Stomach smooth muscle (tissue), 2 donors: Measurements from ENCODE around the gene CUEDC1.

Source experiments
- H3K27ac ChIP-seq: one replicate; pipeline ENCODE4 v1.7.0; 2013; ENCODE audit warnings: mild to moderate bottlenecking, low read length, inconsistent platforms
- H3K27me3 ChIP-seq, 2 donors: one replicate each; pipeline ENCODE4 v1.7.0; 2013; ENCODE audit warnings: low read length in 2 of 2; ENCODE audit not compliant: insufficient read depth in 2 of 2, control insufficient read depth in 1 of 2
- H3K36me3 ChIP-seq, 2 donors: one replicate each; pipeline ENCODE4 v1.7.0; 2013; ENCODE audit warnings: low read length in 2 of 2; ENCODE audit not compliant: control insufficient read depth in 2 of 2, insufficient read depth in 2 of 2
- H3K4me1 ChIP-seq: one replicate; pipeline ENCODE4 v1.7.0; 2013; ENCODE audit warnings: low read length; ENCODE audit not compliant: control insufficient read depth, insufficient read depth
- H3K4me3 ChIP-seq, 2 donors: one replicate each; pipeline ENCODE4 v1.7.0; 2013; ENCODE audit warnings: low read length in 2 of 2
- H3K9ac ChIP-seq, 2 donors: one replicate each; pipeline ENCODE4 v1.7.0; 2013; ENCODE audit warnings: low read length in 2 of 2, mild to moderate bottlenecking in 1 of 2
- H3K9me3 ChIP-seq, 2 donors: one replicate each; pipeline ENCODE4 v1.7.0; 2013; ENCODE audit warnings: low read length in 2 of 2; ENCODE audit not compliant: control insufficient read depth in 2 of 2
- donor health status: healthy.
- donor health status: Pancreatic carcinoma.

The CUEDC1 gene

GRCh38 chr17:57902800-57903759 lies 52.1 kb downstream of the CUEDC1 start:
- Histone ChIP-seq H3K27ac (peak overlapping the region; percentile 69), H3K9ac (no peak overlapping the region), H3K9me3 (no peaks in the 10 kb centered on the region), H3K4me1 (peaks cover 81% of the 10 kb centered on the region), H3K27me3 (no peaks in the 10 kb centered on the region), H3K4me3 (peak overlapping the region in 1 of 2 donors; percentile 29), H3K36me3 (no peaks in the 10 kb centered on the region)

- H3K9me3 ChIP-seq = no peaks in the 10 kb centered on the region
- H3K36me3 ChIP-seq = no peaks in the 10 kb centered on the region
- no peaks in the 10 kb centered on the region for H3K27me3 ChIP-seq
- H3K9ac ChIP-seq = no peak overlapping the region
- peaks cover 82% of the 10 kb centered on the region for H3K4me1 ChIP-seq
- peak overlapping the region; percentile 69 for H3K27ac ChIP-seq
- no peak overlapping the region for H3K4me3 ChIP-seq
These were observed 53.0 kb downstream of the CUEDC1 start for GRCh38 chr17:57902117-57902799.

GRCh38 chr17:57900991-57901743 lies 54.0 kb downstream of the CUEDC1 start:
- H3K27ac ChIP-seq = peak overlapping the region; percentile 92
- no peak overlapping the region for H3K9ac ChIP-seq
- no peaks in the 10 kb centered on the region for H3K9me3 ChIP-seq
- H3K4me1 ChIP-seq = peaks cover 80% of the 10 kb centered on the region
- H3K27me3 ChIP-seq = no peaks in the 10 kb centered on the region
- no peaks in the 10 kb centered on the region for H3K36me3 ChIP-seq
- H3K4me3 ChIP-seq = no peak overlapping the region

- no peaks in the 10 kb centered on the region for H3K36me3 ChIP-seq
- no peak overlapping the region for H3K4me3 ChIP-seq
- no peaks in the 10 kb centered on the region for H3K27me3 ChIP-seq
- peak overlapping the region; percentile 92 for H3K27ac ChIP-seq
- no peaks in the 10 kb centered on the region for H3K9me3 ChIP-seq
- peak overlapping the region; percentile 47 to 62 for H3K9ac ChIP-seq
- peaks cover 83% of the 10 kb centered on the region for H3K4me1 ChIP-seq
These were observed 55.4 kb downstream of the CUEDC1 start for GRCh38 chr17:57899822-57900221.

- no peaks in the 10 kb centered on the region for H3K9me3 ChIP-seq
- peak overlapping the region; percentile 92 for H3K27ac ChIP-seq
- H3K4me1 ChIP-seq = peaks cover 81% of the 10 kb centered on the region
- H3K36me3 ChIP-seq = no peaks in the 10 kb centered on the region
- no peaks in the 10 kb centered on the region for H3K27me3 ChIP-seq
- peak overlapping the region; percentile 47 to 62 for H3K9ac ChIP-seq
- no peak overlapping the region for H3K4me3 ChIP-seq
These were observed 55.8 kb downstream of the CUEDC1 start for GRCh38 chr17:57899391-57899790.

GRCh38 chr17:57898487-57899311 lies 56.5 kb downstream of the CUEDC1 start:
- H3K4me1 ChIP-seq = peaks cover 80% of the 10 kb centered on the region
- peak overlapping the region; percentile 47 to 62 for H3K9ac ChIP-seq
- no peaks in the 10 kb centered on the region for H3K27me3 ChIP-seq
- peak overlapping the region; percentile 20 to 47 for H3K4me3 ChIP-seq
- H3K27ac ChIP-seq = peak overlapping the region; percentile 92
- no peaks in the 10 kb centered on the region for H3K9me3 ChIP-seq
- no peaks in the 10 kb centered on the region for H3K36me3 ChIP-seq

- H3K27ac ChIP-seq = peak overlapping the region; percentile 98
- peaks cover 84% of the 10 kb centered on the region for H3K4me1 ChIP-seq
- peak overlapping the region; percentile 43 to 53 for H3K9ac ChIP-seq
These were observed 59.7 kb downstream of the CUEDC1 start for GRCh38 chr17:57895382-57896060.

GRCh38 chr17:57894848-57895247 lies 60.4 kb downstream of the CUEDC1 start:
- Histone ChIP-seq H3K4me3 (peak overlapping the region; percentile 31), H3K4me1 (peaks cover 84% of the 10 kb centered on the region), H3K27me3 (no peaks in the 10 kb centered on the region), H3K9me3 (no peaks in the 10 kb centered on the region), H3K27ac (peak overlapping the region; percentile 98), H3K9ac (peak overlapping the region; percentile 43 to 53), H3K36me3 (no peaks in the 10 kb centered on the region)

More at GRCh38 chr17:57895382-57896060, 59.7 kb downstream of the CUEDC1 start:
- Histone ChIP-seq H3K4me3 (peak overlapping the region; percentile 31), H3K36me3 (no peaks in the 10 kb centered on the region), H3K27me3 (no peaks in the 10 kb centered on the region), H3K9me3 (no peaks in the 10 kb centered on the region)

GRCh38 chr17:57892820-57893595 lies 62.2 kb downstream of the CUEDC1 start:
- peak overlapping the region; percentile 72 to 85 for H3K9ac ChIP-seq
- H3K27ac ChIP-seq = peak overlapping the region; percentile 98
- no peaks in the 10 kb centered on the region for H3K9me3 ChIP-seq
- peaks cover 83% of the 10 kb centered on the region for H3K4me1 ChIP-seq
- H3K27me3 ChIP-seq = no peaks in the 10 kb centered on the region
- peak overlapping the region; percentile 32 to 60 for H3K4me3 ChIP-seq
- H3K36me3 ChIP-seq = no peaks in the 10 kb centered on the region
